ENCODE results near the gene HOXB9. TPM values are rescaled to one million over a fixed set of nuclear protein-coding genes. Genes with fewer than 3 reads are reported as not detected.

HOXB9 gene
- total and polyA plus RNA-seq, 12 donors, result 0.11 to 2.7 (median 0.68) TPM; not detected in 2

GRCh38 chr17:48613862-48614694, 12.1 kb downstream of the HOXB9 start:
- DNase-seq, result peak in 2 of 7 donors; percentile 30
- H3K27ac ChIP-seq, result peak overlapping the region in 3 of 5 donors; percentile 14 to 88 (median 31)
- H3K9me3 ChIP-seq (replicated peaks in 1 of 3), result no peaks in the 10 kb centered on the region
- H3K36me3 ChIP-seq (replicated peaks in 1 of 2), result no peaks in the 10 kb centered on the region
- H3K4me1 ChIP-seq (replicated peaks in 1 of 2), result peaks cover 3 to 26% of the 10 kb centered on the region in 2 donors
- H3K27me3 ChIP-seq, result peaks cover 37% of the 10 kb centered on the region
- TF ChIP-seq POLR2A (IDR thresholded peaks at IDR 0.05), result no peak
- TF ChIP-seq CTCF (IDR thresholded peaks at IDR 0.05), result no peak
- peak overlapping the region in 1 of 4 donors; percentile 79 for H3K4me3 ChIP-seq
- 11 to 18% (median 12%) methylated on average over 30 to 55 of the region's 55 CpGs for WGBS, 4 donors
- intact Hi-C loops (cut with DNase I), result loop anchor here in 1 of 2 donors (10.0 kb wide), 1 partner anchor 589 kb away; no protein-coding TSS in a partner anchor

- TF ChIP-seq CTCF (IDR thresholded peaks at IDR 0.05) (peak in 3 of 6 experiments; percentile 21 to 33 (median 32)), POLR2A (IDR thresholded peaks at IDR 0.05) (no peak)
- peak in 5 of 7 donors; percentile 46 to 62 (median 52) for DNase-seq
- Histone ChIP-seq H3K4me3 (peak overlapping the region in 2 of 4 donors; percentile 9 to 79), H3K27ac (peak overlapping the region; percentile 9 to 88 (median 20)), H3K9me3 (replicated peaks in 1 of 3) (no peaks in the 10 kb centered on the region), H3K27me3 (peaks cover 34% of the 10 kb centered on the region), H3K4me1 (replicated peaks in 1 of 2) (peaks cover 3 to 25% of the 10 kb centered on the region in 2 donors), H3K36me3 (replicated peaks in 1 of 2) (no peaks in the 10 kb centered on the region)
- WGBS, 4 donors, result 1 to 4% (median 2%) methylated on average over 36 to 67 of the region's 67 CpGs
- intact Hi-C loops (cut with DNase I), result loop anchor here in 1 of 2 donors (10.0 kb wide), 1 partner anchor 588 kb away; no protein-coding TSS in a partner anchor
Measured at GRCh38 chr17:48612854-48613691, 13.1 kb downstream of the HOXB9 start.

- no peak for TF ChIP-seq POLR2A (IDR thresholded peaks at IDR 0.05)
- no peak for TF ChIP-seq CTCF (IDR thresholded peaks at IDR 0.05)
- H3K36me3 ChIP-seq (replicated peaks in 1 of 2), result no peaks in the 10 kb centered on the region
- no peak for DNase-seq
- H3K9me3 ChIP-seq (replicated peaks in 1 of 3), result no peaks in the 10 kb centered on the region
- H3K27ac ChIP-seq, result peak overlapping the region in 4 of 5 donors; percentile 9 to 88 (median 48)
- peaks cover 28% of the 10 kb centered on the region for H3K27me3 ChIP-seq
- H3K4me3 ChIP-seq, result peak overlapping the region in 2 of 4 donors; percentile 9 to 79
- peaks cover 3 to 21% of the 10 kb centered on the region in 2 donors for H3K4me1 ChIP-seq (replicated peaks in 1 of 2)
- intact Hi-C loops (cut with DNase I), result loop anchor here in 1 of 2 donors (10.0 kb wide), 1 partner anchor 588 kb away; no protein-coding TSS in a partner anchor
- 4 to 5% (median 4%) methylated on average over 15 of the region's 15 CpGs for WGBS, 4 donors
Measured at GRCh38 chr17:48612456-48612853, 13.7 kb downstream of the HOXB9 start.
